HEK293 (cell line): Measurements from ENCODE around the gene CZIB.

ENCODE experiments used
- BCL11A ChIP-seq: fragments of 450-650 bp; formaldehyde crosslinking; IDR thresholded peaks from 2 replicates; pipeline ENCODE4 v1.5.1; 2016; ENCODE audit warnings: low read depth, missing biosample characterization, missing genetic modification characterization
- GLIS1 ChIP-seq: fragments of 450-650 bp; formaldehyde crosslinking; IDR thresholded peaks from 2 replicates; pipeline ENCODE4 v1.5.1; 2016; ENCODE audit warnings: missing biosample characterization, missing genetic modification characterization
- KLF1 ChIP-seq: fragments of 450-650 bp; formaldehyde crosslinking; IDR thresholded peaks from 2 replicates; pipeline ENCODE4 v1.5.1; 2016; ENCODE audit warnings: missing biosample characterization, missing genetic modification characterization
- KLF16 ChIP-seq: fragments of 450-650 bp; formaldehyde crosslinking; IDR thresholded peaks from 2 replicates; pipeline ENCODE4 v1.5.1; 2017; ENCODE audit warnings: missing biosample characterization, missing genetic modification characterization
- KLF8 ChIP-seq: fragments of 450-650 bp; formaldehyde crosslinking; IDR thresholded peaks from 2 replicates; pipeline ENCODE4 v1.5.1; 2016; ENCODE audit warnings: missing biosample characterization, missing genetic modification characterization
- SP7 ChIP-seq: fragments of 450-650 bp; formaldehyde crosslinking; IDR thresholded peaks from 2 replicates; pipeline ENCODE4 v1.5.1; 2016; ENCODE audit warnings: missing biosample characterization, missing genetic modification characterization
- TCF7L2 ChIP-seq: IDR thresholded peaks from 2 replicates; pipeline ENCODE4 v1.6.1; 2011; ENCODE audit warnings: low read depth, mild to moderate bottlenecking, inconsistent platforms, low read length, moderate library complexity, borderline replicate concordance
- YY1 ChIP-seq: fragments of 450-650 bp; formaldehyde crosslinking; IDR thresholded peaks from 2 replicates; pipeline ENCODE4 v1.5.1; 2018; ENCODE audit warnings: missing biosample characterization, missing genetic modification characterization
- ZBTB8A ChIP-seq: fragments of 450-650 bp; formaldehyde crosslinking; IDR thresholded peaks from 2 replicates; pipeline ENCODE4 v1.5.1; 2016; ENCODE audit warnings: missing biosample characterization, missing genetic modification characterization
- ZFP37 ChIP-seq: fragments of 450-650 bp; formaldehyde crosslinking; IDR thresholded peaks from 2 replicates; pipeline ENCODE4 v1.5.1; 2016; ENCODE audit warnings: missing biosample characterization, missing genetic modification characterization
- ZNF184 ChIP-seq: fragments of 450-650 bp; IDR thresholded peaks from 2 replicates; pipeline ENCODE4 v1.5.1; 2018; ENCODE audit warnings: missing biosample characterization, mild to moderate bottlenecking, missing genetic modification characterization
- ZNF2 ChIP-seq: fragments of 450-650 bp; formaldehyde crosslinking; IDR thresholded peaks from 2 replicates; pipeline ENCODE4 v1.5.1; 2016; ENCODE audit warnings: missing biosample characterization, missing genetic modification characterization
- ZNF214 ChIP-seq: fragments of 450-650 bp; formaldehyde crosslinking; IDR thresholded peaks from 2 replicates; pipeline ENCODE4 v1.5.1; 2017; ENCODE audit warnings: missing biosample characterization, mild to moderate bottlenecking, missing genetic modification characterization, borderline replicate concordance
- ZNF24 ChIP-seq: fragments of 450-650 bp; formaldehyde crosslinking; IDR thresholded peaks from 2 replicates; pipeline ENCODE4 v1.5.1; 2016; ENCODE audit warnings: missing biosample characterization, missing genetic modification characterization
- ZNF354C ChIP-seq: fragments of 450-650 bp; formaldehyde crosslinking; IDR thresholded peaks from 2 replicates; pipeline ENCODE4 v1.5.1; 2016; ENCODE audit warnings: missing biosample characterization, missing genetic modification characterization, low read depth, borderline replicate concordance
- ZNF433 ChIP-seq: fragments of 450-650 bp; formaldehyde crosslinking; IDR thresholded peaks from 2 replicates; pipeline ENCODE4 v1.5.1; 2016; ENCODE audit warnings: missing biosample characterization, missing genetic modification characterization, low read depth
- ZNF544 ChIP-seq: fragments of 450-650 bp; formaldehyde crosslinking; IDR thresholded peaks from 2 replicates; pipeline ENCODE4 v1.5.0; 2017; ENCODE audit warnings: missing biosample characterization, missing genetic modification characterization
- ZNF548 ChIP-seq: fragments of 450-650 bp; formaldehyde crosslinking; IDR thresholded peaks from 2 replicates; pipeline ENCODE4 v1.5.1; 2016; ENCODE audit warnings: missing biosample characterization, missing genetic modification characterization
- ZNF624 ChIP-seq: fragments of 450-650 bp; formaldehyde crosslinking; IDR thresholded peaks from 2 replicates; pipeline ENCODE4 v1.5.1; 2017; ENCODE audit warnings: missing biosample characterization, missing genetic modification characterization
- ZNF76 ChIP-seq: fragments of 450-650 bp; formaldehyde crosslinking; IDR thresholded peaks from 2 replicates; pipeline ENCODE4; 2016; ENCODE audit warnings: low read depth, missing biosample characterization, missing genetic modification characterization, borderline replicate concordance
- TF ChIP-seq, protein P1 (sequence below): fragments of 450-650 bp; formaldehyde crosslinking; IDR thresholded peaks from 2 replicates; pipeline ENCODE4 v1.5.1; 2016; ENCODE audit warnings: missing biosample characterization, missing genetic modification characterization
- TF ChIP-seq, protein P2 (sequence below): fragments of 450-650 bp; formaldehyde crosslinking; IDR thresholded peaks from 2 replicates; pipeline ENCODE4 v1.5.1; 2017; ENCODE audit warnings: missing biosample characterization, missing genetic modification characterization
- TF ChIP-seq, protein P3 (sequence below): fragments of 450-650 bp; formaldehyde crosslinking; IDR thresholded peaks from 2 replicates; pipeline ENCODE4 v1.5.1; 2016; ENCODE audit warnings: missing biosample characterization, missing genetic modification characterization, low read depth
- TF ChIP-seq, protein P4 (sequence below): fragments of 450-650 bp; formaldehyde crosslinking; IDR thresholded peaks from 2 replicates; pipeline ENCODE4 v1.5.1; 2016; ENCODE audit warnings: missing biosample characterization, missing genetic modification characterization
- TF ChIP-seq, protein P5 (sequence below): fragments of 450-650 bp; formaldehyde crosslinking; IDR thresholded peaks from 2 replicates; pipeline ENCODE4 v1.5.1; 2016; ENCODE audit warnings: missing biosample characterization, missing genetic modification characterization
- TF ChIP-seq, protein P6 (sequence below): sonication (generic); formaldehyde crosslinking; IDR thresholded peaks from 2 replicates; pipeline ENCODE4 v1.8.1; 2022; ENCODE audit warnings: mild to moderate bottlenecking, moderate library complexity, missing genetic modification reagents

Gene CZIB

DNA sequence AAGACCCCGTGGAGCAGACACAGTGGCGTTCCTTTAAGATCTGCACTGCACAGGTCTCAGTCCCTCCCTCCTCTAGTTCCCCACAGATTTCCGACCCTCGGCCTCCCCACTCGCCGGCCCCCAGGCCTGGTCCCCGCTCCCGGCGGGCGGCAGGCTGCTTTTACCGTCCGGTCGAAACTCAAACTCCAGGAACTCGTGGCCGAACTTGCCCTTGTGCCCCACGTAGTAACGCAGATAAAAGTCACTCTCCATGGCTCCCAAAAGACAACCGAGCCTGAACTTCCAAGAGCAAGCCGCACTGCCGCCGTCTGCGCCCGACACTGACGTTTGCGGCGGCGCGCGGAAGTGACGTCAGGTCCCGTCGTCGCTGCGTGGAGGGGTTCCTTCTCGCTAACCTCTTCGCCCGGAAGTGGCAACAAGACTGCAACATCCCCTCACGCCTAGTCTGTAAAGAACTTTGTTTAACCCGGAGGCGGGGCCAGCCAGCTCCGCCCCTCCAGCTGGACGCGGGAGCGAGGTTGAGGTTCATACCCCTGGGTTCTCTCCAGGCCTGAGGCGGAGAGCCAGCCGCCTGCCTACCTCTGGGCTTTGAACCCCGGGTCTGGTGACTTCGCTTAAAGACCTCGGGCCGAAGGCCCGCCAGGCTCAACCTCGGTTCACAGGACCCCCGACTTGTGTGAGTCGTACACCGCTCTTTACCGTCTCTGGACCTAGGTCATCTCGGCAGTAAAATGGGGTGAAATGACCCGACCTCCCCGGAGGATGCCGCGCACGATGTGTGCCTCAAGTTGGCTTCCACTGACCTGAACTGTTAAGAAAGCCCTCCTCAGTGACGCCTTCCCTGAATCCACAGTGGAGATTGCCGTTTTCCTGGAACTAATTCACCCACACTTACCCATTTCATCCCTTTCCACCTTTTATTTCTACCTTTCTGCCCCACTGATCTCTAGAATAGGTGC lies 18.0 kb upstream of the CZIB start, which contains the start of gene MAGOH (continued):
- TF ChIP-seq, protein P1, sequence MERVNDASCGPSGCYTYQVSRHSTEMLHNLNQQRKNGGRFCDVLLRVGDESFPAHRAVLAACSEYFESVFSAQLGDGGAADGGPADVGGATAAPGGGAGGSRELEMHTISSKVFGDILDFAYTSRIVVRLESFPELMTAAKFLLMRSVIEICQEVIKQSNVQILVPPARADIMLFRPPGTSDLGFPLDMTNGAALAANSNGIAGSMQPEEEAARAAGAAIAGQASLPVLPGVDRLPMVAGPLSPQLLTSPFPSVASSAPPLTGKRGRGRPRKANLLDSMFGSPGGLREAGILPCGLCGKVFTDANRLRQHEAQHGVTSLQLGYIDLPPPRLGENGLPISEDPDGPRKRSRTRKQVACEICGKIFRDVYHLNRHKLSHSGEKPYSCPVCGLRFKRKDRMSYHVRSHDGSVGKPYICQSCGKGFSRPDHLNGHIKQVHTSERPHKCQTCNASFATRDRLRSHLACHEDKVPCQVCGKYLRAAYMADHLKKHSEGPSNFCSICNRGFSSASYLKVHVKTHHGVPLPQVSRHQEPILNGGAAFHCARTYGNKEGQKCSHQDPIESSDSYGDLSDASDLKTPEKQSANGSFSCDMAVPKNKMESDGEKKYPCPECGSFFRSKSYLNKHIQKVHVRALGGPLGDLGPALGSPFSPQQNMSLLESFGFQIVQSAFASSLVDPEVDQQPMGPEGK (tag by site-specific recombination) = peak; percentile 61; the same call in 1 of the 2 replicates
- TF ChIP-seq KLF1 (tag by site-specific recombination) (0 out of 2 replicates have a peak, but pooled peaks have one; percentile 10), KLF16 (peak; percentile 68), ZNF544 (no peak), ZBTB8A (tag by site-specific recombination) (0 out of 2 replicates have a peak, but pooled peaks have one; percentile 25), ZNF2 (tag by site-specific recombination) (peak; percentile 98), ZNF433 (tag by site-specific recombination) (no peak), SP7 (tag by site-specific recombination) (peak; percentile 86), ZNF214 (tag by site-specific recombination) (no peak), GLIS1 (tag by site-specific recombination) (peak; percentile 50; the same call in 1 of the 2 replicates), ZNF624 (no peak), BCL11A (no peak), TCF7L2 (peak; percentile 71; the same call in 1 of the 2 replicates), ZNF184 (tag by site-specific recombination) (peak; percentile 94), KLF8 (tag by site-specific recombination) (peak; percentile 40; the same call in 1 of the 2 replicates), YY1 (tag by site-specific recombination) (0 out of 2 replicates have a peak, but pooled peaks have one; percentile 21), ZFP37 (tag by site-specific recombination) (peak; percentile 78), ZNF24 (tag by site-specific recombination) (0 out of 2 replicates have a peak, but pooled peaks have one; percentile 61), ZNF354C (tag by site-specific recombination) (no peak), ZNF548 (tag by site-specific recombination) (no peak), ZNF76 (peak; percentile 79)
- TF ChIP-seq, protein P2, sequence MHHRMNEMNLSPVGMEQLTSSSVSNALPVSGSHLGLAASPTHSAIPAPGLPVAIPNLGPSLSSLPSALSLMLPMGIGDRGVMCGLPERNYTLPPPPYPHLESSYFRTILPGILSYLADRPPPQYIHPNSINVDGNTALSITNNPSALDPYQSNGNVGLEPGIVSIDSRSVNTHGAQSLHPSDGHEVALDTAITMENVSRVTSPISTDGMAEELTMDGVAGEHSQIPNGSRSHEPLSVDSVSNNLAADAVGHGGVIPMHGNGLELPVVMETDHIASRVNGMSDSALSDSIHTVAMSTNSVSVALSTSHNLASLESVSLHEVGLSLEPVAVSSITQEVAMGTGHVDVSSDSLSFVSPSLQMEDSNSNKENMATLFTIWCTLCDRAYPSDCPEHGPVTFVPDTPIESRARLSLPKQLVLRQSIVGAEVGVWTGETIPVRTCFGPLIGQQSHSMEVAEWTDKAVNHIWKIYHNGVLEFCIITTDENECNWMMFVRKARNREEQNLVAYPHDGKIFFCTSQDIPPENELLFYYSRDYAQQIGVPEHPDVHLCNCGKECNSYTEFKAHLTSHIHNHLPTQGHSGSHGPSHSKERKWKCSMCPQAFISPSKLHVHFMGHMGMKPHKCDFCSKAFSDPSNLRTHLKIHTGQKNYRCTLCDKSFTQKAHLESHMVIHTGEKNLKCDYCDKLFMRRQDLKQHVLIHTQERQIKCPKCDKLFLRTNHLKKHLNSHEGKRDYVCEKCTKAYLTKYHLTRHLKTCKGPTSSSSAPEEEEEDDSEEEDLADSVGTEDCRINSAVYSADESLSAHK (tag by site-specific recombination) = no peak
- TF ChIP-seq, protein P3, sequence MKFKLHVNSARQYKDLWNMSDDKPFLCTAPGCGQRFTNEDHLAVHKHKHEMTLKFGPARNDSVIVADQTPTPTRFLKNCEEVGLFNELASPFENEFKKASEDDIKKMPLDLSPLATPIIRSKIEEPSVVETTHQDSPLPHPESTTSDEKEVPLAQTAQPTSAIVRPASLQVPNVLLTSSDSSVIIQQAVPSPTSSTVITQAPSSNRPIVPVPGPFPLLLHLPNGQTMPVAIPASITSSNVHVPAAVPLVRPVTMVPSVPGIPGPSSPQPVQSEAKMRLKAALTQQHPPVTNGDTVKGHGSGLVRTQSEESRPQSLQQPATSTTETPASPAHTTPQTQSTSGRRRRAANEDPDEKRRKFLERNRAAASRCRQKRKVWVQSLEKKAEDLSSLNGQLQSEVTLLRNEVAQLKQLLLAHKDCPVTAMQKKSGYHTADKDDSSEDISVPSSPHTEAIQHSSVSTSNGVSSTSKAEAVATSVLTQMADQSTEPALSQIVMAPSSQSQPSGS (tag by site-specific recombination) = peak; percentile 96
- TF ChIP-seq, protein P4, sequence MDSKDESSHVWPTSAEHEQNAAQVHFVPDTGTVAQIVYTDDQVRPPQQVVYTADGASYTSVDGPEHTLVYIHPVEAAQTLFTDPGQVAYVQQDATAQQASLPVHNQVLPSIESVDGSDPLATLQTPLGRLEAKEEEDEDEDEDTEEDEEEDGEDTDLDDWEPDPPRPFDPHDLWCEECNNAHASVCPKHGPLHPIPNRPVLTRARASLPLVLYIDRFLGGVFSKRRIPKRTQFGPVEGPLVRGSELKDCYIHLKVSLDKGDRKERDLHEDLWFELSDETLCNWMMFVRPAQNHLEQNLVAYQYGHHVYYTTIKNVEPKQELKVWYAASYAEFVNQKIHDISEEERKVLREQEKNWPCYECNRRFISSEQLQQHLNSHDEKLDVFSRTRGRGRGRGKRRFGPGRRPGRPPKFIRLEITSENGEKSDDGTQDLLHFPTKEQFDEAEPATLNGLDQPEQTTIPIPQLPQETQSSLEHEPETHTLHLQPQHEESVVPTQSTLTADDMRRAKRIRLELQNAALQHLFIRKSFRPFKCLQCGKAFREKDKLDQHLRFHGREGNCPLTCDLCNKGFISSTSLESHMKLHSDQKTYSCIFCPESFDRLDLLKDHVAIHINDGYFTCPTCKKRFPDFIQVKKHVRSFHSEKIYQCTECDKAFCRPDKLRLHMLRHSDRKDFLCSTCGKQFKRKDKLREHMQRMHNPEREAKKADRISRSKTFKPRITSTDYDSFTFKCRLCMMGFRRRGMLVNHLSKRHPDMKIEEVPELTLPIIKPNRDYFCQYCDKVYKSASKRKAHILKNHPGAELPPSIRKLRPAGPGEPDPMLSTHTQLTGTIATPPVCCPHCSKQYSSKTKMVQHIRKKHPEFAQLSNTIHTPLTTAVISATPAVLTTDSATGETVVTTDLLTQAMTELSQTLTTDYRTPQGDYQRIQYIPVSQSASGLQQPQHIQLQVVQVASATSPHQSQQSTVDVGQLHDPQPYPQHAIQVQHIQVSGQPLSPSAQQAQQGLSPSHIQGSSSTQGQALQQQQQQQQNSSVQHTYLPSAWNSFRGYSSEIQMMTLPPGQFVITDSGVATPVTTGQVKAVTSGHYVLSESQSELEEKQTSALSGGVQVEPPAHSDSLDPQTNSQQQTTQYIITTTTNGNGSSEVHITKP = peak; percentile 90
- TF ChIP-seq, protein P5, sequence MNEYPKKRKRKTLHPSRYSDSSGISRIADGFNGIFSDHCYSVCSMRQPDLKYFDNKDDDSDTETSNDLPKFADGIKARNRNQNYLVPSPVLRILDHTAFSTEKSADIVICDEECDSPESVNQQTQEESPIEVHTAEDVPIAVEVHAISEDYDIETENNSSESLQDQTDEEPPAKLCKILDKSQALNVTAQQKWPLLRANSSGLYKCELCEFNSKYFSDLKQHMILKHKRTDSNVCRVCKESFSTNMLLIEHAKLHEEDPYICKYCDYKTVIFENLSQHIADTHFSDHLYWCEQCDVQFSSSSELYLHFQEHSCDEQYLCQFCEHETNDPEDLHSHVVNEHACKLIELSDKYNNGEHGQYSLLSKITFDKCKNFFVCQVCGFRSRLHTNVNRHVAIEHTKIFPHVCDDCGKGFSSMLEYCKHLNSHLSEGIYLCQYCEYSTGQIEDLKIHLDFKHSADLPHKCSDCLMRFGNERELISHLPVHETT (tag by site-specific recombination) = 0 out of 2 replicates have a peak, but pooled peaks have one; percentile 53
- TF ChIP-seq, protein P6, sequence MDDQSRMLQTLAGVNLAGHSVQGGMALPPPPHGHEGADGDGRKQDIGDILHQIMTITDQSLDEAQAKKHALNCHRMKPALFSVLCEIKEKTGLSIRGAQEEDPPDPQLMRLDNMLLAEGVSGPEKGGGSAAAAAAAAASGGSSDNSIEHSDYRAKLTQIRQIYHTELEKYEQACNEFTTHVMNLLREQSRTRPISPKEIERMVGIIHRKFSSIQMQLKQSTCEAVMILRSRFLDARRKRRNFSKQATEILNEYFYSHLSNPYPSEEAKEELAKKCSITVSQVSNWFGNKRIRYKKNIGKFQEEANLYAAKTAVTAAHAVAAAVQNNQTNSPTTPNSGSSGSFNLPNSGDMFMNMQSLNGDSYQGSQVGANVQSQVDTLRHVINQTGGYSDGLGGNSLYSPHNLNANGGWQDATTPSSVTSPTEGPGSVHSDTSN (CRISPR knock-in tag) = peak; percentile 79
